ENCODE measurements around the gene COG2. TPM values are rescaled to one million over a fixed set of nuclear protein-coding genes. Genes with fewer than 3 reads are reported as not detected.

COG2 gene
- total and polyA plus RNA-seq, 2 of the 13 experiments (the other 11 are each of a cell fraction or from before 2014, with no cell fraction given) = 16.8 to 36.3 TPM

- TF ChIP-seq DMAP1 (CRISPR knock-in tag; IDR thresholded peaks at IDR 0.05) (no peak), ZNF30 (CRISPR knock-in tag; IDR thresholded peaks at IDR 0.05) (no peak), BCL6 (CRISPR knock-in tag; IDR thresholded peaks at IDR 0.05) (peak; percentile 88), ATF7 (IDR thresholded peaks at IDR 0.05) (no peak), ATF7 (CRISPR knock-in tag; IDR thresholded peaks at IDR 0.05) (peak; percentile 66; the same call in 1 of the 2 replicates), ZNF713 (CRISPR knock-in tag; IDR thresholded peaks at IDR 0.05) (no peak), ZEB1 (IDR thresholded peaks at IDR 0.05; ENCODE audit: insufficient replicate concordance, low read depth) (peak; percentile 90), RARG (CRISPR knock-in tag; IDR thresholded peaks at IDR 0.05; ENCODE audit: low read depth) (no peak), KAT8 (CRISPR knock-in tag; IDR thresholded peaks at IDR 0.05) (peak; percentile 71; the same call in 1 of the 2 replicates), HMGA1 (CRISPR knock-in tag; conservative IDR thresholded peaks at IDR 0.05) (no peak), FOXK2 (IDR thresholded peaks at IDR 0.05) (peak; percentile 20; the same call in 1 of the 2 replicates), KLF11 (CRISPR knock-in tag; IDR thresholded peaks at IDR 0.05) (peak; percentile 75; the same call in 1 of the 2 replicates), MAZ (IDR thresholded peaks at IDR 0.05; ENCODE audit: borderline replicate concordance, low read depth, low read length) (peak; percentile 72; the same call in 1 of the 2 replicates), MAZ (CRISPR knock-in tag; IDR thresholded peaks at IDR 0.05; ENCODE audit: low read depth) (peak; percentile 80), PCBP1 (IDR thresholded peaks at IDR 0.05; ENCODE audit: borderline replicate concordance, low read depth, low read length) (0 out of 2 replicates have a peak, but pooled peaks have one; percentile 26), ZNF383 (CRISPR knock-in tag; IDR thresholded peaks at IDR 0.05; ENCODE audit: borderline replicate concordance) (0 out of 2 replicates have a peak, but pooled peaks have one; percentile 31), PHF5A (CRISPR knock-in tag; IDR thresholded peaks at IDR 0.05; ENCODE audit: low read depth, unreplicated experiment) (peak; percentile 89), ZNF317 (CRISPR knock-in tag; IDR thresholded peaks at IDR 0.05) (peak; percentile 36; the same call in 1 of the 2 replicates), ZNF333 (CRISPR knock-in tag; IDR thresholded peaks at IDR 0.05; ENCODE audit: borderline replicate concordance) (no peak), ZBTB21 (CRISPR knock-in tag; IDR thresholded peaks at IDR 0.05) (0 out of 2 replicates have a peak, but pooled peaks have one; percentile 11), FOXP1 (IDR thresholded peaks at IDR 0.05) (no peak), FOXP1 (CRISPR knock-in tag; IDR thresholded peaks at IDR 0.05) (peak; percentile 84; the same call in 1 of the 2 replicates), ZNF781 (CRISPR knock-in tag; IDR thresholded peaks at IDR 0.05; ENCODE audit: borderline replicate concordance, not compliant biosample characterization) (peak; percentile 48)
- TF ChIP-seq, protein P1, sequence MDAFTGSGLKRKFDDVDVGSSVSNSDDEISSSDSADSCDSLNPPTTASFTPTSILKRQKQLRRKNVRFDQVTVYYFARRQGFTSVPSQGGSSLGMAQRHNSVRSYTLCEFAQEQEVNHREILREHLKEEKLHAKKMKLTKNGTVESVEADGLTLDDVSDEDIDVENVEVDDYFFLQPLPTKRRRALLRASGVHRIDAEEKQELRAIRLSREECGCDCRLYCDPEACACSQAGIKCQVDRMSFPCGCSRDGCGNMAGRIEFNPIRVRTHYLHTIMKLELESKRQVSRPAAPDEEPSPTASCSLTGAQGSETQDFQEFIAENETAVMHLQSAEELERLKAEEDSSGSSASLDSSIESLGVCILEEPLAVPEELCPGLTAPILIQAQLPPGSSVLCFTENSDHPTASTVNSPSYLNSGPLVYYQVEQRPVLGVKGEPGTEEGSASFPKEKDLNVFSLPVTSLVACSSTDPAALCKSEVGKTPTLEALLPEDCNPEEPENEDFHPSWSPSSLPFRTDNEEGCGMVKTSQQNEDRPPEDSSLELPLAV (CRISPR knock-in tag; conservative IDR thresholded peaks at IDR 0.05; ENCODE audit: low read depth) = no peak
- TF ChIP-seq, protein P2, sequence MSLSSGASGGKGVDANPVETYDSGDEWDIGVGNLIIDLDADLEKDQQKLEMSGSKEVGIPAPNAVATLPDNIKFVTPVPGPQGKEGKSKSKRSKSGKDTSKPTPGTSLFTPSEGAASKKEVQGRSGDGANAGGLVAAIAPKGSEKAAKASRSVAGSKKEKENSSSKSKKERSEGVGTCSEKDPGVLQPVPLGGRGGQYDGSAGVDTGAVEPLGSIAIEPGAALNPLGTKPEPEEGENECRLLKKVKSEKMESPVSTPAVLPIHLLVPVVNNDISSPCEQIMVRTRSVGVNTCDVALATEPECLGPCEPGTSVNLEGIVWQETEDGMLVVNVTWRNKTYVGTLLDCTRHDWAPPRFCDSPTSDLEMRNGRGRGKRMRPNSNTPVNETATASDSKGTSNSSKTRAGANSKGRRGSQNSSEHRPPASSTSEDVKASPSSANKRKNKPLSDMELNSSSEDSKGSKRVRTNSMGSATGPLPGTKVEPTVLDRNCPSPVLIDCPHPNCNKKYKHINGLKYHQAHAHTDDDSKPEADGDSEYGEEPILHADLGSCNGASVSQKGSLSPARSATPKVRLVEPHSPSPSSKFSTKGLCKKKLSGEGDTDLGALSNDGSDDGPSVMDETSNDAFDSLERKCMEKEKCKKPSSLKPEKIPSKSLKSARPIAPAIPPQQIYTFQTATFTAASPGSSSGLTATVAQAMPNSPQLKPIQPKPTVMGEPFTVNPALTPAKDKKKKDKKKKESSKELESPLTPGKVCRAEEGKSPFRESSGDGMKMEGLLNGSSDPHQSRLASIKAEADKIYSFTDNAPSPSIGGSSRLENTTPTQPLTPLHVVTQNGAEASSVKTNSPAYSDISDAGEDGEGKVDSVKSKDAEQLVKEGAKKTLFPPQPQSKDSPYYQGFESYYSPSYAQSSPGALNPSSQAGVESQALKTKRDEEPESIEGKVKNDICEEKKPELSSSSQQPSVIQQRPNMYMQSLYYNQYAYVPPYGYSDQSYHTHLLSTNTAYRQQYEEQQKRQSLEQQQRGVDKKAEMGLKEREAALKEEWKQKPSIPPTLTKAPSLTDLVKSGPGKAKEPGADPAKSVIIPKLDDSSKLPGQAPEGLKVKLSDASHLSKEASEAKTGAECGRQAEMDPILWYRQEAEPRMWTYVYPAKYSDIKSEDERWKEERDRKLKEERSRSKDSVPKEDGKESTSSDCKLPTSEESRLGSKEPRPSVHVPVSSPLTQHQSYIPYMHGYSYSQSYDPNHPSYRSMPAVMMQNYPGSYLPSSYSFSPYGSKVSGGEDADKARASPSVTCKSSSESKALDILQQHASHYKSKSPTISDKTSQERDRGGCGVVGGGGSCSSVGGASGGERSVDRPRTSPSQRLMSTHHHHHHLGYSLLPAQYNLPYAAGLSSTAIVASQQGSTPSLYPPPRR (CRISPR knock-in tag; IDR thresholded peaks at IDR 0.05; ENCODE audit: borderline replicate concordance) = peak; percentile 98
- TF ChIP-seq, protein P3, sequence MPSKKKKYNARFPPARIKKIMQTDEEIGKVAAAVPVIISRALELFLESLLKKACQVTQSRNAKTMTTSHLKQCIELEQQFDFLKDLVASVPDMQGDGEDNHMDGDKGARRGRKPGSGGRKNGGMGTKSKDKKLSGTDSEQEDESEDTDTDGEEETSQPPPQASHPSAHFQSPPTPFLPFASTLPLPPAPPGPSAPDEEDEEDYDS (CRISPR knock-in tag; IDR thresholded peaks at IDR 0.05) = peak; percentile 30; the same call in 1 of the 2 replicates
Observed at GRCh38 chr1:230728710-230729392, 86.6 kb downstream of the COG2 start (continued).
